ENCODE measurements around the gene RASA3.
"Not testable (repeated sequence)": the region's sequence is repeated elsewhere in the genome, so short reads cannot be mapped to it uniquely, and the experiment has no call there.

Gene RASA3

GRCh38 chr13:114076329-114077090 lies 55.9 kb downstream of the RASA3 start:
- Histone ChIP-seq H3K9me3 (ENCODE audit: low read length) (peaks cover 1% of the 10 kb centered on the region), H3K36me3 (ENCODE audit: insufficient read depth, low read length) (no peaks in the 10 kb centered on the region), H3K4me3 (ENCODE audit: low read length) (no peak overlapping the region), H3K4me1 (ENCODE audit: insufficient read depth, low read length) (peaks cover 65% of the 10 kb centered on the region), H3K27me3 (ENCODE audit: insufficient read depth, low read length) (no peaks in the 10 kb centered on the region), H2AFZ (ENCODE audit: low read depth, low read length) (no peak overlapping the region)

GRCh38 chr13:114075811-114076210 lies 56.6 kb downstream of the RASA3 start:
- peaks cover 70% of the 10 kb centered on the region for H3K4me1 ChIP-seq (ENCODE audit: insufficient read depth, low read length)

GRCh38 chr13:114074671-114075315 lies 57.6 kb downstream of the RASA3 start:
- Histone ChIP-seq H3K36me3 (ENCODE audit: insufficient read depth, low read length) (no peaks in the 10 kb centered on the region), H3K9me3 (ENCODE audit: low read length) (no peaks in the 10 kb centered on the region), H2AFZ (ENCODE audit: low read depth, low read length) (no peak overlapping the region), H3K4me3 (ENCODE audit: low read length) (no peak overlapping the region), H3K27me3 (ENCODE audit: insufficient read depth, low read length) (no peaks in the 10 kb centered on the region), H3K4me1 (ENCODE audit: insufficient read depth, low read length) (peaks cover 72% of the 10 kb centered on the region)

More at GRCh38 chr13:114075811-114076210, 56.6 kb downstream of the RASA3 start:
- not testable (repeated sequence) for H3K36me3 ChIP-seq (ENCODE audit: insufficient read depth, low read length); H3K27me3 ChIP-seq (ENCODE audit: insufficient read depth, low read length); H2AFZ ChIP-seq (ENCODE audit: low read depth, low read length); H3K9me3 ChIP-seq (ENCODE audit: low read length); H3K4me3 ChIP-seq (ENCODE audit: low read length)

- no peaks in the 10 kb centered on the region for H3K36me3 ChIP-seq (ENCODE audit: insufficient read depth, low read length)
- no peak overlapping the region for H2AFZ ChIP-seq (ENCODE audit: low read depth, low read length)
- no peaks in the 10 kb centered on the region for H3K27me3 ChIP-seq (ENCODE audit: insufficient read depth, low read length)
- peaks cover 67% of the 10 kb centered on the region for H3K4me1 ChIP-seq (ENCODE audit: insufficient read depth, low read length)
- no peaks in the 10 kb centered on the region for H3K9me3 ChIP-seq (ENCODE audit: low read length)
- H3K4me3 ChIP-seq (ENCODE audit: low read length), result no peak overlapping the region
These were observed 58.4 kb downstream of the RASA3 start for GRCh38 chr13:114073881-114074612.

- H3K36me3 ChIP-seq (ENCODE audit: insufficient read depth, low read length), result no peaks in the 10 kb centered on the region
- no peaks in the 10 kb centered on the region for H3K27me3 ChIP-seq (ENCODE audit: insufficient read depth, low read length)
- no peak overlapping the region for H3K4me3 ChIP-seq (ENCODE audit: low read length)
- H3K4me1 ChIP-seq (ENCODE audit: insufficient read depth, low read length), result peaks cover 58% of the 10 kb centered on the region
- H2AFZ ChIP-seq (ENCODE audit: low read depth, low read length), result no peak overlapping the region
- no peaks in the 10 kb centered on the region for H3K9me3 ChIP-seq (ENCODE audit: low read length)
These were observed 60.0 kb downstream of the RASA3 start for GRCh38 chr13:114072421-114072820.

- H3K9me3 ChIP-seq (ENCODE audit: low read length), result no peaks in the 10 kb centered on the region
- H2AFZ ChIP-seq (ENCODE audit: low read depth, low read length), result no peak overlapping the region
- H3K4me1 ChIP-seq (ENCODE audit: insufficient read depth, low read length), result peaks cover 54% of the 10 kb centered on the region
- no peak overlapping the region for H3K4me3 ChIP-seq (ENCODE audit: low read length)
- no peaks in the 10 kb centered on the region for H3K27me3 ChIP-seq (ENCODE audit: insufficient read depth, low read length)
- no peaks in the 10 kb centered on the region for H3K36me3 ChIP-seq (ENCODE audit: insufficient read depth, low read length)
These were observed 60.4 kb downstream of the RASA3 start for GRCh38 chr13:114071991-114072390.

- peaks cover 51% of the 10 kb centered on the region for H3K4me1 ChIP-seq (ENCODE audit: insufficient read depth, low read length)
- H3K36me3 ChIP-seq (ENCODE audit: insufficient read depth, low read length), result no peaks in the 10 kb centered on the region
- no peaks in the 10 kb centered on the region for H3K27me3 ChIP-seq (ENCODE audit: insufficient read depth, low read length)
- no peaks in the 10 kb centered on the region for H3K9me3 ChIP-seq (ENCODE audit: low read length)
- H2AFZ ChIP-seq (ENCODE audit: low read depth, low read length), result no peak overlapping the region
- no peak overlapping the region for H3K4me3 ChIP-seq (ENCODE audit: low read length)
These were observed 61.0 kb downstream of the RASA3 start for GRCh38 chr13:114071410-114071809.

GRCh38 chr13:114070098-114070799 lies 62.2 kb downstream of the RASA3 start:
- Histone ChIP-seq H3K36me3 (ENCODE audit: insufficient read depth, low read length) (no peaks in the 10 kb centered on the region), H3K4me1 (ENCODE audit: insufficient read depth, low read length) (peaks cover 61% of the 10 kb centered on the region), H2AFZ (ENCODE audit: low read depth, low read length) (no peak overlapping the region), H3K9me3 (ENCODE audit: low read length) (no peaks in the 10 kb centered on the region), H3K4me3 (ENCODE audit: low read length) (no peak overlapping the region), H3K27me3 (ENCODE audit: insufficient read depth, low read length) (no peaks in the 10 kb centered on the region)

- H3K9me3 ChIP-seq (ENCODE audit: low read length), result no peaks in the 10 kb centered on the region
- H3K4me1 ChIP-seq (ENCODE audit: insufficient read depth, low read length), result peaks cover 61% of the 10 kb centered on the region
- H3K27me3 ChIP-seq (ENCODE audit: insufficient read depth, low read length), result no peaks in the 10 kb centered on the region
- no peak overlapping the region for H3K4me3 ChIP-seq (ENCODE audit: low read length)
- no peak overlapping the region for H2AFZ ChIP-seq (ENCODE audit: low read depth, low read length)
- no peaks in the 10 kb centered on the region for H3K36me3 ChIP-seq (ENCODE audit: insufficient read depth, low read length)
These were observed 62.9 kb downstream of the RASA3 start for GRCh38 chr13:114069376-114070097.

GRCh38 chr13:114068656-114069318 lies 63.6 kb downstream of the RASA3 start:
- Histone ChIP-seq H3K27me3 (ENCODE audit: insufficient read depth, low read length) (no peaks in the 10 kb centered on the region), H3K36me3 (ENCODE audit: insufficient read depth, low read length) (no peaks in the 10 kb centered on the region), H3K4me3 (ENCODE audit: low read length) (no peak overlapping the region), H3K4me1 (ENCODE audit: insufficient read depth, low read length) (peaks cover 66% of the 10 kb centered on the region), H2AFZ (ENCODE audit: low read depth, low read length) (no peak overlapping the region), H3K9me3 (ENCODE audit: low read length) (no peaks in the 10 kb centered on the region)

- no peak overlapping the region for H2AFZ ChIP-seq (ENCODE audit: low read depth, low read length)
- H3K27me3 ChIP-seq (ENCODE audit: insufficient read depth, low read length), result no peaks in the 10 kb centered on the region
- no peak overlapping the region for H3K4me3 ChIP-seq (ENCODE audit: low read length)
- peaks cover 68% of the 10 kb centered on the region for H3K4me1 ChIP-seq (ENCODE audit: insufficient read depth, low read length)
- no peaks in the 10 kb centered on the region for H3K9me3 ChIP-seq (ENCODE audit: low read length)
- H3K36me3 ChIP-seq (ENCODE audit: insufficient read depth, low read length), result no peaks in the 10 kb centered on the region
These were observed 64.4 kb downstream of the RASA3 start for GRCh38 chr13:114067886-114068651.
